ENCODE measurements around the gene NT5DC2.
"Not testable (repeated sequence)": the region's sequence is repeated elsewhere in the genome, so short reads cannot be mapped to it uniquely, and the experiment has no call there.

The NT5DC2 gene

DNA sequence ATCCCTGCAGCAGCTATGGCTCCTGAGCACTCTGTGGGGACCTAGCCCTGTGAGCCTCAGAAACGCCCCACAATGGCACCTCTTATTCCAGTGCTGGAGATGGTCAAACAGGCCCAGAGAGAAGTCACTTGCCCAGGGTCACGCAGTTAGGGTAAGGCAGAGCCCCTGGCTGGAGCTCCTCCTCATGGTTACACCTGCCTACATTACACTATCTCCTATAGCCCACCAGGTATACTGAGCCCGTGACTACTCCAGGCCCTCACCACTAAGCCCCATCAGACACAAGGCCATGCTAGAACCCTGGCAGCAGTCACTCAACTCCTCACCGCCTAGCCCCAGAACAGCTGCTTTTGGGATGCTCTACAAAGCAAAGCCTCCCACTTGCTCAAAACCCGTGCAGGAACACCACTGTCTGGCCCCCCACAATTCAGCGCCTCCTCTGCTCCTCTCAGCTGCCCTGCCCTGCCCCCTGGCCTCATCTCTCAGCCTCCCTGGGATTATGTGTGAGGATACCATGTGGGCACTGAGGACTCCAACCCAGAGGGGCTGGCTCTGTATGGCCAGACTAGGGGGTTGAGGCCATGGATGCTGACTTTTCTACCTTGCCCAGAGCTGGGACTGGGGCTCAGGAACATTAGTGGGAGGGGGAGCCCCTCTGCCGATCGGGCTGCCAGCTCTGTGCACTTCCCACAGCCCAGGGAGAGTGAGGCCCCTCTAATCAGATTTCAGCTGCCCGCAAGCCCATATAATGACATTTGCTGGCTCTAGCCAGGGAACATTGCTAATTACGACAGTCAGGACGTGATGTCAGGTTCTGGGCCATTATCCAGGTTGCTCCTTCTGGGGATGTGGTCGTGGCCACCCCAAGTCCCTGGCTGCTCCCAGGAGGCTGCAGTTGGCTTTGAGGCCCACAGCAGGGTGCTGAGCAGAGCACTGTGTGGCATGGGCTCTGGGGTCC, 4.0 kb downstream of the NT5DC2 start:
- DNase-seq (ENCODE audit: low read depth) = peak; percentile 87
- H3K4me3 ChIP-seq (replicated peaks; ENCODE audit: low read depth, low read length) = no peak overlapping the region
- TF ChIP-seq, protein P1, sequence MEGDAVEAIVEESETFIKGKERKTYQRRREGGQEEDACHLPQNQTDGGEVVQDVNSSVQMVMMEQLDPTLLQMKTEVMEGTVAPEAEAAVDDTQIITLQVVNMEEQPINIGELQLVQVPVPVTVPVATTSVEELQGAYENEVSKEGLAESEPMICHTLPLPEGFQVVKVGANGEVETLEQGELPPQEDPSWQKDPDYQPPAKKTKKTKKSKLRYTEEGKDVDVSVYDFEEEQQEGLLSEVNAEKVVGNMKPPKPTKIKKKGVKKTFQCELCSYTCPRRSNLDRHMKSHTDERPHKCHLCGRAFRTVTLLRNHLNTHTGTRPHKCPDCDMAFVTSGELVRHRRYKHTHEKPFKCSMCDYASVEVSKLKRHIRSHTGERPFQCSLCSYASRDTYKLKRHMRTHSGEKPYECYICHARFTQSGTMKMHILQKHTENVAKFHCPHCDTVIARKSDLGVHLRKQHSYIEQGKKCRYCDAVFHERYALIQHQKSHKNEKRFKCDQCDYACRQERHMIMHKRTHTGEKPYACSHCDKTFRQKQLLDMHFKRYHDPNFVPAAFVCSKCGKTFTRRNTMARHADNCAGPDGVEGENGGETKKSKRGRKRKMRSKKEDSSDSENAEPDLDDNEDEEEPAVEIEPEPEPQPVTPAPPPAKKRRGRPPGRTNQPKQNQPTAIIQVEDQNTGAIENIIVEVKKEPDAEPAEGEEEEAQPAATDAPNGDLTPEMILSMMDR (IDR thresholded peaks at IDR 0.05; ENCODE audit: low read length, missing control alignments) = no peak

DNA sequence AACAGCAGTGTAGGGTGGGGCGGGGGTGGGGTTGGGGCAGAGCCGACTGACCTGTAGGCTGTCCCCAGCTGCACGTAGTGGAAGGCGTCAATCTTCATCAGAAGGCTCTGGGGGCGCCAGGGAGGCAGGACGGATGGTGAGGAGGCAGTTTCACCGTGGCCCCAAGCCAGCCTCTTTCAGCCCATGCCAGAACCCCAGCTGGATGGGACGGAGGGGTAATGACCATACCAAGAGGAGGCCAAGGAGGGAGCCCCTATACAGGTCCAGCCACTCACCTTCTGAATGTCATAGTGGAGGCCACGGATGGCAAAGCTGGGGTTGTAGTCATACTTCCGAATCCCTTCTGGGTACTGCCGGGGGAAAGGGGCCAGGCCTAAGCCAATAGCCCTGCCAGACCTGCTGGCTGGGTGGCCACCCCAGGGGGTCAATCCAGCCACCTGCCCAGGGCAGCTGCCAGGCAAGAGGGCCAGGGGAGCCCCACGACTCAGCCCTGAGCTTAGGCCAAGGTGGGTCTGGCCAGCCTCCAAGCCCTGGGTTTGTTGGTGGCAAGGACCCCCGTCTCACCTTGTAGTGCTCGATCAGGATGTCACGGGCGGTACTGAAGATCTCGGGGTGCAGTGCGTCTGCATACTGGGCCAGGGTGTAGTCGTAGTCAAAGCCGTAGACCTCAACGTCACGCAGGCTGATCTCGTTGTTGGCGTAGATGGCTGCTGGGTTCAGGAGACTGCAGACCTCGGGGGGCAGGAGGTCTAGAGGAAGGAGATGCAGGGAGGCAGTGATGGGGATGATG, 4.9 kb downstream of the NT5DC2 start:
- TF ChIP-seq, protein P1 (IDR thresholded peaks at IDR 0.05; ENCODE audit: low read length, missing control alignments) = no peak
- DNase-seq (ENCODE audit: low read depth) = no peak
- no peak overlapping the region for H3K4me3 ChIP-seq (replicated peaks; ENCODE audit: low read depth, low read length)

DNA sequence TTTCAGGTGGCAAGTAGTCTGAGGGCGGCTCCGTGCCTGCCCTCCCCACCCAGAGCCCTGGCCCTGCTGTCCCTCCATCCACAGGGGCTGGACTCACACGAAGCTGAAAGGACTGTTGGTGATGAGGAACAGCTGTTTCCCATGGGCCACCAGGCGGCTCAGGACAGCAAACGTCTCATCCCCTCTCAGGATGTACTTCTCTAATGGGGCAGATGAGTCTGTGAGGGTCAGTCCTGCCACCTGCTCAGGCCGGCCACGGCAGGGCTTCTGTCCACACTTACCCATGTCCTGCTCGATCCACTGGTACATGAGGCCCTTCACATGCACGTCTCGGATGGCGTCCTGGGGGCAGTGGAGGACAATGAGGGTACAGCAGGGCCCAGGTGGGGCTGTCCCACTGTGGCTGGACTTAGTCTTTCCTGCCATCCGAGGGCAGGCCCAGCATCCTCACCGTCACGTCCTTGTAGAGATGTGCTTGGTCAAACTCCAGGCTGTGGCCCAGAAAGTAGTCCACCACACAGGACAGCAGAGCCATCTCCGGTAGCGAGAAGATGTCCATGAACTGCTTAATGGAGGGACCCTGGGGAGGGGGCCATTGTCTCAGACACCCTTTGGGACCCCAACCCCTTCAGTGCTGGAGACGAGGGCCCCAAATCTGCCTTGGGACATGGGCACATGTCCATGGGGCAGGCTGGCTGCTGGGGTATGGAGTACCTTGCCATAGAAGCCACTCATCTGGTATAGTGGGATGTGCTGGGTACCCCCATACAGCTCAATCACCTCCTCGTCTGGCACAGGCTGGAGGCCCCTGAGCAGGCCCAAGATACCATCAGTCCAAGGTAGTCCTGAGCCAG, 5.7 kb downstream of the NT5DC2 start:
- TF ChIP-seq, protein P1 (IDR thresholded peaks at IDR 0.05; ENCODE audit: low read length, missing control alignments) = no peak
- no peak overlapping the region for H3K4me3 ChIP-seq (replicated peaks; ENCODE audit: low read depth, low read length)
- DNase-seq (ENCODE audit: low read depth) = no peak

- H3K4me3 ChIP-seq (replicated peaks; ENCODE audit: low read depth, low read length) = no peak overlapping the region
- TF ChIP-seq, protein P1 (IDR thresholded peaks at IDR 0.05; ENCODE audit: low read length, missing control alignments) = no peak
- no peak for DNase-seq (ENCODE audit: low read depth)
These were observed 6.5 kb downstream of the NT5DC2 start for GRCh38 chr3:52527039-52527731.

DNA sequence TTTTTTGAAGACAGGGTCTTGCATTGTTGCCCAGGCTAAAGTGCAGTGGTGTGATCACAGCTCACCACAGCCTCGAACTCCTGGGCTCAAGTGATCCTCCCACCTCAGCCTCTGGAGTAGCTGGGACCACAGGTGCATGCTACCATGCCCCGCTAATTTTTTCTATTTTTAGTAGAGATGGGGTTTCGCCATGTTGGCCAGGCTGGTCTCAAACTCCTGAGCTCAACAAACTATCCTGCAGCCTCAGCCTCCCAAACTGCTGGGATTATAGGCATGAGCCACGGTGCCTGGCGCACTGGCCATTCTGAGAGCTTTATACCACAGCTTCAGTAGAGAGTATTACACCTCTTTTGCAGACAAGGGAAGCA, 7.0 kb downstream of the NT5DC2 start:
- not testable (repeated sequence) for DNase-seq (ENCODE audit: low read depth); H3K4me3 ChIP-seq (replicated peaks; ENCODE audit: low read depth, low read length)

GRCh38 chr3:52525680-52526561, 7.7 kb downstream of the NT5DC2 start:
- DNase-seq (ENCODE audit: low read depth) = no peak
- H3K4me3 ChIP-seq (replicated peaks; ENCODE audit: low read depth, low read length) = no peak overlapping the region
- TF ChIP-seq, protein P1 (IDR thresholded peaks at IDR 0.05; ENCODE audit: low read length, missing control alignments) = no peak
